Astrocyte of the hippocampus (primary cell): Measurements from ENCODE around the gene FGL2.
"Not testable (repeated sequence)": the region's sequence is repeated elsewhere in the genome, so short reads cannot be mapped to it uniquely, and the experiment has no call there.

Experiments used
- DNase-seq: peaks from one replicate; pipeline ENCODE4 v3.0.0; 2011; ENCODE audit warnings: low read depth, low spot score

Gene FGL2

DNA sequence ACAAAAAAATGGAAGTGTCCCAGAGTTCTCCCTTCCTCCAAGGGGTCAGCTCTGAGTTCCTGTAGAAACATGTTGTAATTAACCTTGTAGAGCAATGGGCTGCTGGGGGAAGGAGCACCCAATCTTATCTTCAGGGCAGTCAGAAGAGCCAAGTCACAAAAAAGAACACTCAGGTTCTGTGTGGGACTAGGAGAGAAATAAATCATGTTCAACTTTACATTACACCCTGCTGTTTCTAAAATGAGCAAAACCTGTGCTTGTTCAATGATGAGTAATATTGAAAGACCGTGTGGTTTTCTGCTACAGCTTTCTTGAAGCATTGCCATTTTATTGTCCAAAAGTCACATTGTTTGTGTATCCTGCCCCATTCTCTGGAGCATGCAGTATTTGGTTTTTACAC lies 42.6 kb downstream of the FGL2 start:
- not testable (repeated sequence) for DNase-seq

DNA sequence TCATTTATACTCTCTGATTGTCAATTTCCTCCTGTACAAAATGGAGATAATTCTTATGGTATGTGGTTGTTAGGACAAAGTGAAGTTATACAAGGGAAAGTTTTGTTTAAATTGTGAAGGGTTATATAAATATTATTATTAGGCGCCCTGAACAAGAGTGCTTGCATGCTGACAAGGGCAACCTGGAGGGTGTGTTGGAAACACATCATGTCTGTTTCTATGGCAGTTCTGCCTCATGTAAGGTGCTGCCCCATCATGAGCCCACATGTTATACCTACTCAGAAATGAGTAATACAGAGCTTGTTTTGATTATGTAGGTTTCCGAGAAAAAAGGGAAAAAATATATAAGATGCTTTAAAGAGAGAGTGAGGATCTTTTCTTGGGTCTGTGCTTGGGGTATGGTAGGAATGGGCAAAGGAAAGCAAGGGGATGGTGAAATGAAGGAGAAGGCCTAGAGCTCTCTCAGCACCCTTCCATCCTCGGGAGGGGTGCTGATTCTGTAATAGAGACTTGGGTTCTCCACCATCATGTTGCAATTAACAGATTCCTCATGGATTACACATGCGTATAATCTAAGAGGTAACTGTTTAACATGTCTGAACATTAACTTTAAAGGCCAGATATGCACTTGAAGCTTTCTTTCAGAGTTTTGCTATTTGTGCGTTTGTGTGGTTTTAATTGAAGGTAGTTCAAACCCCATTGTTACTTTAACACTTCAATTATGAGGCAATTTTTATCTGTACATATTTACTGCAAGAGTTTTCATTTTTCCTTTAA lies 43.8 kb downstream of the FGL2 start:
- not testable (repeated sequence) for DNase-seq

DNA sequence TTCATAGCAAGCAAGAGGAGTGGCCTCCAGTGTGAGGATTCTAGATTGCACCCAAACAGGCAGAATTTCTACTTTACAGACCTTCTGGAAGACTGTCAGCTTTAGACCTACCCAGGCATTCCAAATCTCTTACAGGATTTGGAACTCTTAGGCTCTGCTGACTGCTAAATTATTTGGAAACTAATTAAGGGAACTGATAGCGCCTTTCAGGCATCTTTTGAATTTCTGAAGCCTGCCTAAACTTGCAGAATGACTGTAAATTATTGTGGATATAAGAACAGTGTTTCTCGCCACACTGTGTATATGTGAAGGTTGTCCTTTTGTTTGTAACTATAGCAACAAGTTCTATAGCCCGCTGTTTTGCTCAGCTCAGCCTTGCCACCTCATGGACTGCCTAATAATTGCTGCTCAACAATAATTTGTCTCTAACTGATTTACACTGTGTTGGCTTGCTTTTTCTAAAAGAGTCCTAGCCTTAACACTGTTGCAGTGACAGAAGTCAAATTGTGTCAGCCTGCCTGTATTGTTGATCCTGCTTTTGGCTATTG lies 44.6 kb downstream of the FGL2 start:
- DNase-seq = peak; percentile 10

DNA sequence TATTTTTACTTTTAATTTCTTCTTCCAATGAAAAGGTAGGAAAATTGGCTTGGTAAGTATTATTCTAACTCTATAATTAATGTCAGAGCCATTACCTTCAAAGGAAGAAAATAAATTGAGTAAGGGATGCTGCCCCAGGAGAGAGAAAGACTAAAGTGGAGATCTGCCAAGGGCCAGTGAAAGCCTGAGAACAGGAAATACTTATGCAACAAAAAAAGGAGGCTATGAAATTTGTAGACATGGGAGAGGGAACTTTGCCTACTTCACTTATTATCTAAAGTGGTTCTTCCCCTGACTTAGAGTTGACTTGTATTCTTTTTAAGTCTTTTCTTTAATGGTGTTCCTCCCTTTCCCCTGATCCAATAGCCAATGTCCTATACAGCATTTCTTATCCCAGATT lies 47.4 kb downstream of the FGL2 start:
- DNase-seq = not testable (repeated sequence)
